HG02885 (cell line): ENCODE data around the gene MBOAT1.
"Not testable (repeated sequence)": the region's sequence is repeated elsewhere in the genome, so short reads cannot be mapped to it uniquely, and the experiment has no call there.

ENCODE experiments used
- ATAC-seq: cut with Tn5 transposase; IDR thresholded peaks from one replicate; pipeline ENCODE4 v1.9.1; 2021; ENCODE audit warnings: mild to moderate bottlenecking; ENCODE audit not compliant: unreplicated experiment, poor library complexity

MBOAT1 gene

DNA sequence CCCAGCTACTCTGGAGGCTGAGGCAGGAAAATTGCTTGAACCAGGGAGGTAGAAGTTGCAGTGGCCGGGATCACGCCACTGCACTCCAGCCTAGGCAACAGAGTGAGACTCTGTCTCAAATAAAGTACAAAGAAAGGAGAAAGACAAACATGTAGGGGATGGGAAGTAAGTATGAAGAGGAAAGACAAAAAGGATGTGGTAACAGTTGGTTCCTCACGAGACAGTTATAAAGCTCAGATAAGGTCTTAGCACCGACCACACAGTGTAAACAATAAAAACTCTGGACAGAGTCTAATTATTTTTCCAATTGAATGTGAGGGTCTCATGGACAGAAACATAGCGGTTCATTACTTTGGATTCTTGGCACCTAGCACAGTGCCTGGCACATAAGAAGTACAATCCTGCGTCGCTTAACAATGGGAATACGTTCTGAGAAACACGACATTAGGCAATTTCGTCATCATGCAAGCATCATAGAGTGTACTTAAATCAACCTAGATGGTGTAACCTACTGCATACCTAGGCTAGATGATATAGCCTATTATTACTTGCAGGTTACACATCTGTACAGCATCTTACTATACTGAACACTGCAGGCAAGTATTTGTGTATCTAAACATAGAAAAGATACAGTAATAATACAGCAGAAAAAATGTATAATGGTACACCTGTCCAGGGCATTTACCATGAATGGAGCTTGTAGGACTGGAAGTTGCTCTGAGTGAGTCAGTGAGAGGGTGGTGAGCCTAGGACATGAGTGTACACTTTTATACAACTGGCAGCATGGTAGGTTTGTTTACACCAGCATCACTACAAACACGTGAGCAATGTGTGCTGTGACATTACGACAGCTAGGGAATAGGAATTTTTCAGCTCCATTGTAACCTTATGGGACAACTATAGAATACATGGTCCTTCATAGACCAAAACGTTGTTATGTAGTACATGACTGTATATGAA lies 38.2 kb downstream of the MBOAT1 start:
- peak; percentile 53 for ATAC-seq

DNA sequence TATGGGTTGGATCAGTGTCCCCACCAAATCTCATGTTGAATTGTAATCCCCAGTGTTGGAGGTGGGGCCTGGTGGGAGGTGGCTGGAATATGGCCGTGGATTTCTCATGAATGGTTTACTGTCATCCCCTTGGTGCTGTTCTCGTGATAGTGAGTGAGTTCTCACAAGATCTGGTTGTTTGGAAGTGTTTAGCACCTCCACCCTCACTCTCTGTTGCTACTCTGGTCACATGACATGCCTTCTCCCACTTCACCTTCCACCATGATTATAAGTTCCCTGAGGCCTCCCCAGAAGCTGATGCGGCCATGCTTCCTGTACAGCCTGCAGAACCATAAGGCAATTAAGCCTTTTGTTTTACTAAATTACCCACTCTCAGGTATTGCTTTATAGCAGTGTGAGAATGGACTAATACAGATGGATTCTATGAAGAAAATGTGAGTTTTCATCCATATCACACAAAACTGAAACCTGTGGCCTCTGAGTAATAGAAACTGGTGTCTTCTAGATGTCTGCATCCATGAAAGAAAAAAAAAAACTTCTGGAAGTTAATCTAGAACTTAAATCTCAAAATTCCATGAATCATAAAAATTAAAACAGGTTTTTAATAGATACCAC lies 39.3 kb downstream of the MBOAT1 start:
- ATAC-seq: no peak

DNA sequence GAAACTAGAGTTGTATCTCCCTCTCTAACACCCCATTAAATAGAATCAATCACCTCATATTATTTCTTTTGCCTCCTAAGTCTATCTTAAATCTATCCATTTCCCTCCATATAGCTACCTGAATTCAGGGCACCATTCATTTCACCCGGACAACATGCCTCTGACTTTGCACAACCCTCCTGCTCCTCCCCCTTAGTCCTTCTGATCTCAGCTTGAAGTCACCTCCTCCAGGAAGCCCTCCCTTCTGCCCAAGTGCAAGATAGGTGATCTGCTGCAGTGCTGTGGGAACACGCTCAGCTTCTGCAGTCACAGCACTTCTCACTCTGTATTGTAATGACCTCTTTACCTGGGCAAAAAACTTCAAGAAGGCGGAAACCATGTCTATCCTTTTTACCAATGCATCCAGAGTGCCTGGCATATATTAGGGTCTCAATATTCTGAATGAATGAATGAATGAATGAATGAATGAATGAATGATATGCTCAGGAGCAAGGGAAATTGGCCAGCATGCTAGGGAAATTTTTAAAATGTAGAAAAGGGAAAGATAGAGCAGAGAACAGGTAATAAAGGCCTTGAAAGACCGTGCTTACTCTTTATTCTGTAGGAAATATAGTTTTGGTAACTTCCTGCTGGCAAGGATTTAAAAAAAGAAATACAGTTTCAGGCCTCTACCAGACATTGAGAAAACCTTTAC lies 41.7 kb downstream of the MBOAT1 start:
- ATAC-seq: no peak

DNA sequence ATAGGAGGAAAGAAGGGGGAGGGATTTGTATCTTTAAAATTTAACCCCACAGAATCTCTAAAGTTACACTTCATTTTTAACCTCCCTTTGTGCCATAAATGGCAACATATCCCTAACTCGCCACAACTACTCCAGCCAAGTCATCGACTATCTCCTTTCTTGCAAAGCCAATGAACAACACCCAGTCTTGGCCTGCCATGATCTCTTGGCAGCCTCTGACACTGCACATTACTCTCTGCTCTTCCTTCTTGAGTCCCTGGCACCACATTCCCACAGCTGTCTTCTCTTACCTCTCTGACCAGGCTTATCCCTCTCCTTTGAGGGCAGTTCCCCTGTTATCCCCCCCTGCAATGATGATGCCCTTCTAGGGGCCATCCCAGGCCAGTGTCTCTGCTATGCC lies 42.5 kb downstream of the MBOAT1 start:
- no peak for ATAC-seq

DNA sequence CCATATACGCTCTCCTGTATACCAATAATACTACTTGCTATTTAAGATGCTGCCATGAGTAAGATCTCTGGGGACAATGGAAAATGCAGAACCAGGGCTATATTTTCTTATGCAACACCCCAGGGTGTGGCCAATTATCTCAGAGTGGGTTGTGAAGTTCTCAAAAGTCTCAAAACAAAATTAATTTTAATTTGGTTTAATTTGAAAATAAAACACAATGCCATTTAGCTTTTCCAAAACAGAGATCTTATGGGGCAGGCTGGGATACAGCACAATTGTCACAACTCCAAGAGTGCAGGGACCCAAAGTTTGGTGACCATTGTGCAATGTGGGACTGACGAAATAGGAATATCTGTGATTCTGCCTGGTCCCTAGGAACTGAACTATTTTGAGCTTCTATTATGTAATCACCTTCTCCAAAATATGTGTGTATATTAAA lies 43.1 kb downstream of the MBOAT1 start:
- ATAC-seq: no peak

DNA sequence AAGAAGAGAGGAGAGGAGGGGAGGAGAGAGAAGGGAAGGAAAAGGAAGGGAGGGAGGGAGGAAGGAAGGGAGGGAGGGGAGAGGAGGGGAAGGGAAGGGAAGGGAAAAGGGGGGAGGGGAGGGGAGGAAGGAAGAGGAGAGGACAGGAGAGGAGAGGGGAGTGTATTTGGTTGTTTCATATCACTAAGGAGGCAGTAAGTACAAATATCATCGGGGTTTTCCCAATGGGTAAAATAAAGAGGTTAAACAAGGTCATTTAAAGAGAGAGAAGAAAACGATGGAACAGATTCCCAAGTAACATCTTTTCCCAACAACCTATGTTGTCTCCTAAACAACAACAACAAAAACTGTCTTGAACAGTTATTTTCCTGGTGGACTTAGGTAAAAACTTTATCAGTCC lies 43.6 kb downstream of the MBOAT1 start:
- no peak for ATAC-seq

DNA sequence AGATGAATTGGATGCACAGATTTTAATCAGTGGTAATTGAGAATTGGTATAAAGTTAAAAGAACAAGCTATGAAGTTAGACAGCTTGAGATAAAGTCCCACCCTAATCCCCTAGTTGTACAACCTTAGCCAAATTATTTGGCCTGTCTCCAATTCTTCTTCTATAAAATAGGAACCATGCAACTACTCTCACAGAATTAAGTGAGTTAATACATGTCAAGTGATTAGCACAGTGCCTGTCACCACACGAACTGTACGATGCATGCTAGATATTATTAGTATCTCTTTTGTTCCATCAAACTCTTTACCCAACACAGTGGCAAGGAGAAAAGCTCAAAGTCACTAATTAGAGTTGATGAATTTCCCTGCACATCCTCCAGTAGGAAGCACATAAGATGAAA lies 44.7 kb downstream of the MBOAT1 start:
- ATAC-seq: no peak

DNA sequence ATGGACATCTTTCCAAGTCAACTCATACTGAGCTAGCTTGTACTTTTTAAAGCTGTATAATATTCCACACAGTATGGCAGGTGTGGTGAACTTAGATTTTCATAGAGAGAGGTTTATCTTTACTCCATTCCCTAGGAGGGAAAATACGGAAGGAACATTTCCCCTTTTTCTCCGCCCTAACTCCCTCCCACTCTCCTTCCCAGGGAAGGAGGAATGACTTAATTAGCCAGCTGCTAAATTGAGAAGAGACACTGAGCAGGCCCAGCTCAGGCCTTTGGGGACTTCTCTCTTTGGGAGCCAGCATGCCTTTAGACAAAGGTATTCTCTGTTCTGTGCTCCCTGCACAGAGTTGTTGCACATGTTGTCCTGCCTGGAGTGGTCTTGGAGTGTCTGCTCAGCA lies 46.1 kb downstream of the MBOAT1 start:
- no peak for ATAC-seq

DNA sequence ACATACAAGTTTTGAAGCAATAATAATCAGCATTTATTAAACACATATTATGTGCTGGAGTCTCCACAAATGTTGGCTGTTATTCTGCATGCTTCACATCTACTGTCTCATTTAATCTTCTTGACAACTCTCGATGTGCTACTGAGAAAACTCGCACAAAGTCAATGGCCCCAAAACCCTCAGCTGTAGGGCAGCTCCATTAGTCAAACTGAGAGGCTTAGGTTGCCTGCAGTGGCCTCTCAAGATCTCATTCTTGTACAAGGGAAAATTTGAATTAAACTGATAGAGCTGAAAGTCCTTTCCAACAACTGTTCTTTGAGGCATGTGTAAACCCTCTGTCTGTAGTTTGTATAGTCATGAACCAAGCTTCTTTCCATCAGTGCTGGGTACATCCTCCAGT lies 49.8 kb downstream of the MBOAT1 start:
- ATAC-seq: peak; percentile 49

DNA sequence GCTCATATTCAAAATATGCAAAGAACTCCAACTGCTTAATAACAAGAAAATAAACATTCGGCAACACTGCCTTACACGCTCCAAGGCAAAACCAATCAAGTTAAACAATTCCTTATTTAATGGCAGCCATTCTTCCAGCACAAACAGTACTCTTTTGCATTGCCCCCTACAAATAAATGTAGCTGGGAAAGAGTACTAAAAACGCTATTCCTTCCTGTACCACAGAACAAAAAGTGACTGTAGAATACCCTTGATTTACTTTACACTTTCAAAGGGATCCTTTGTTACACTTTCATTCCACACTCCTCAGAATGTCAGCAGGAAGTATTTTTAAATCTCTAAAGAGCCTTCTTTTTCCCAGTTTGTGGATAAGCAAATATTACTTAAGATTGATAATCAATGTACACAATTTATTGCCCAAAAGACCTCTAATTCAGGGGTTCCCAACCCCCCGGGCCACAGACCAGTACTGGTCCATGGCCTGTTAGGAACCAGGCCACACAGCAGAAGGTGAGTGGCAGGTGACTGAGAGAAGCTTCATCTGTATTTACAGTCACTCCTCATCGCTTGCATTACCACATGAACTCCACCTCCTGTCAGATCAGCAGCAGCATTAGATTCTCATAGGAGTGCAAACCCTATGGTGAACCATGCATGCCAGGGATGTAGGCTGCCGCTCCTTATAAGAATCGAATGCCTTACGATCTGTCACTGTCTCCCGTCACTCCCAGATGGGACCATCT lies 51.6 kb downstream of the MBOAT1 start:
- no peak for ATAC-seq

DNA sequence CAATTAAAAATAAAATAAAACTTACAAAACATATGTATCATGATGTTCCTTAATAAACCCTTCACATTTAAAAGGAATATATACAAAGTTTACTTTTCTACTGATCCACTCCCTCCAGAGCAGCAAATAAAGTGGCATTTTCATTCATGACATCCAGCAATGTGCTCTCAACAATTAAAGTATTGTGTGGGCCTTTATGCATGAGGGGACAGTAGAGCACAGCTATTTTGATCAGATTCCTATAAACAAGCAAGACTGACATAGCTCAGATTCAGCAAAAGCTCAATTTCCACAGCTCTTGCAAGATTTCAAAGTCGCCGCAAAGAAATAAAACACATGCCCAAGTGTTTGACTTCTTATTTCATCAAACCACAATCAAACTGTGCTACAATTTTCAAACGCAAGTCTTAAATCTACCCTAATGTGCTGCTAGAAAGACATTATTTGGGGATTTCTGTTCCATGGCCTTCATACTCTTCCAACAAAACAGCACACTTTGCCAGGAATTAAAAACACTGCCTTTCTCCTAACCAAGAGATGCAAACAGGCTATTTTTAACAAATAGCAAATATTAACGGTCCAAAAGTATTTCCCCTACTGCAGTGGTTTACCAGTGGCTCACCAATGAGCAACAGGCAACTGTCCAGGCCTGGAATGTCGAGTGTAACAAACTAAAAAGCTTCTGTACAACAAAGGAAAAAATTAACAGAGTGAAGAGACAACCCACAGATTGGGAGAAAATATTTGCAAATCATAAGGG lies 52.3 kb downstream of the MBOAT1 start:
- no peak for ATAC-seq

DNA sequence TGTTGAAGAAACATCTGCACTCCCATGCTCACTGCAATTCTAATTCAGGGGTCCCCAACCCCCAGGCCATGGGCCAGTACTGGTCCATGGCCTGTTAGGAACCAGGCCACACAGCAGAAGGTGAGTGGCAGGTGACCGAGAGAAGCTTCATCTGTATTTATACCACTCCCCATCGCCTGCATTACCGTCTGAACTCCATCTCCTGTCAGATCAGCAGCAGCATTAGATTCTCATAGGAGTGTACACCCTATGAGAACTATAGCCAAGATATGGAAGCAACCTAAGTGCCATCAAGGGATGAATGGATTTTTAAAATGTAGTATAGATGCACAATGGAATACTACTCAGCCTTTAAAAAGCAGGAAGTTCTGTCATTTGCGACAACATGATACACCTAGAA lies 53.2 kb downstream of the MBOAT1 start:
- no peak for ATAC-seq

DNA sequence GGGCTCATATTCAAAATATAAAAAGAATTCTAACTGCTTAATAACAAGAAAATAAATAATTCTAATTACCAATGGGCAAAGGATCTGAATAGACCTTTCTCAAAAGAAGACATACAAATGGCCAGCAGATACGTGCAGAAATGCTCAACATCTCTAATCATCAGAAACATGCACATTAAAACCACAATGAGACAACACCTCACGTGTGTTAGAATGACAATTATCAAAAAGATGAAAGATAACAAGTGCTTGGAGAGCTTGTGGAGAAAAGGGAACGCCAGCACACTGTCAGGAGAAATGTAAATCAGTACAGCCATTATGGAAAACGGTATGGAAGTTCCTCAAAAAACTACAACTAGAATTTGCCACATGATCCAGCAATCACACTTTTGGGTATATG lies 53.6 kb downstream of the MBOAT1 start:
- ATAC-seq: no peak

DNA sequence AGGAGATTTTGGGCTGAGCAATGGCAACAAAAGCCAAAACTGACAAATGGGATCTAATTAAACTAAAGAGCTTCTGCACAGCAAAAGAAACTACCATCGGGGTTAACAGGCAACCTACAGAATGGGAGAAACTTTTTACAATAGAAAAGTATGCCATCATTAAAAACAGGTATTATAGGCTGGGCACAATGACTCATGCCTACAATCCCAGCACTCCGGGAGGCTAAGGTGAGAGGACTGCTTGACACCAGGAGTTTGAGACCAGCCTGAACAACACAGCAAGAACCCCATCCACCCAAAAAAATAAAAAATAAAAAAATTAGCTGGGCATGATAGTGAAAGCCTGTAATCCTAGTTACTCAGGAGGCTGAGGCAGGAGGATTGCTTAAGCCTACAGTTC lies 55.4 kb downstream of the MBOAT1 start:
- no peak for ATAC-seq

DNA sequence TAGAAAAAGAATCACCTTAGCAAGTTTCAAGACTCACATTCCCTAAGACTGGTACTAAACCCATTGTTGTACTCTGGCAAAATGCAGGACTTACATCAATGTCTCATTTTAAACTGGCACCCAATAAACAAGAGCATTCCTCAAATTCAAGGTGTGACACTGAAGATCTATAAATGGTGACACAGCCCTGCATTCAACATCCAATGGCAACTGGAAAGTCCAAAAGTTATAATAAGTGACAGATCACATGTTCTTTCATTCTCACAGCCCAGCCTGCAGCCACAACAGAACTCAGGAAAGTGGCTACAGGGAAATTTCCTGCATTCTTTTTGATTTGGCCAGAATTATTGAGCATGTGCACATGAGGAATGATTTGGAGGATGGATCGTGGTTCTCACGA lies 57.5 kb downstream of the MBOAT1 start:
- no peak for ATAC-seq

DNA sequence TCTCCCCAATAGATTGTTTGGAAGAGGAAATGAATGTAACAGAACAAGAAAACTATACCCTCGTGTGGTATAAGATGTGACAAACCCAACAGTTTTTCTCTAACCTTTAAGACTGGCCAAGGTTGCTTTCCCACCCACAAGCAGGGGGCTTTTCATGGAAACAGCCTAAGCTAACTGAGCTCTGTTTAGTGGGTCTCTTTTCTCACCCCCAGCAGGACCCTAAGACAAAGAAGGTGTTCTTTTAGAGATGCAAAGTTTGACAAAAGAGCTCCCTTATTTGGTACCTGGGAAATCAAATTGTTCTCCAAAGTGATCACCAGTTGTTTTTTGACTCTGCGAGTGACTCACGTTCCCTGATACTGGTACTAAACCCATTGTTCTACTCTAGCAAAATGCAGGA lies 59.1 kb downstream of the MBOAT1 start:
- no peak for ATAC-seq

DNA sequence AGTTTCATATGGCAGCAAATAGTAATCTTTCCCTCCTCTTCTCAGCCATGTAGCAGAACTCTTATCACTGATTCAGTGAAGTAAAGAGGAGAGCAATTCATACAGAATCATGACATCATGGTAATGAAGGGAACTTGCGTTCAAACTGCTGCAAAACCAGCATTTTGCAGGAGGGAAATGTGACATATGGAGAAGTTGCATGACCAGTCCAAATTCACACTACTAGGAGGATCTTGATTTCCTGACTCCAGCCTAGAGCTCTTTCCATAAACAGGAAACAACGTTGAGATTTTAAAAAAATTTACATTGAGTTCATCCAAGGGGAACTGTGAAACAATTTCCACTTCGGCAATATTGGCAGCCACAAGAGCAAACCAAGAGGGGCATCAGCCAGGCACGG lies 63.8 kb downstream of the MBOAT1 start:
- no peak for ATAC-seq

DNA sequence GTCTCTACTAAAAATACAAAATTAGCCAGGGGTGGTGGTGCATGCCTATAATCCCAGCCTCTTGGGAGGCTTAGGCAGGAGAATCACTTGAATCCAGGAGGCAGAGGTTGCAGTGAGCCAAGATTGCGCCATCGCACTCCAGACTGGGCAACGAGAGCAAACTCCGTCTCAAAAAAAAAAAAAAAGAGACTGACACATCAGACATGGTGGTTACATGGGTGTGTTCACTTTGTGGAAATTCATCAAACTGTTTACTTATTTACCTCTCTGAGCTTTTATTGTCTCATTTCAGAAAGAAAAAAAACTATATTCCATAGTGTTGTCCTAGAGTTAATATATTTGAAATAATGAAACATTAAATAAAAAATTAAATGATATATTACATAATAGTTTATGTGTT lies 64.8 kb downstream of the MBOAT1 start:
- ATAC-seq: no peak

DNA sequence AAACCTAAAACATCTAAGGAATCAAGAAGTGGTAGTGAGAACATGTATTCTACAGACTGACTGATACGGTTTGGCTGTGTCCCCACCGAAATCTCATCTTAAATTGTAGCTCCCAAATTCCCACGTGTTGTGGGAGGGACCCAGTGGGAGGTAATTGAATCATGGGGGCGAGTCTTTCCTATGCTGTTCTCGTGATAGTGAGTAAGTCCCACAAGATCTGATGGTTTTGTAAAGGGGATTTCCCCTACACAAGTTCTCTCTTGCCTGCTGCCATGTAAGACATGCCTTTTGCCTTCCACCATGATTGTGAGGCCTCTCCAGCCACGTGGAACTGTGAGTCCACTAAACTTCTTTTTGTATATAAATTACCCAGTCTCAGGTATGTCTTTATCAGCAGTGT lies 65.4 kb downstream of the MBOAT1 start:
- not testable (repeated sequence) for ATAC-seq

DNA sequence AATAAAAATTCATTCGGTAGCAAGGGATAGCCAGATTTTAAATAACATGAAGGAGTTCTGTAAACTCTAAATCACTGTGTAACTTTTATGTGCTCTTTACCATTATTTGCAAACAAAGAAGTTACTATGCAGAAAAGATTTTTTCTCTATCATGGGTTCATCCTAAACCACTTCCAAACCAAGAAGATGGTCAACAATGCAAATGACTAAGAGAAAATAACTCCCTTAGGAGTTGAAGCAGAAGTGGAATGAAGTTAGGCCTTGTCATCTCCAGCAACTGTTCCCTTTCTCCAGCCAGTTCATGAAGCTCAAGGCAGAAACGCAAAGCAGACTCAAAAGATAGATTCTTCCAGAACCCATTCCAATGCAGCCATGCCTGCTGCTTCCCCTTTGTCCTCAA lies 66.0 kb downstream of the MBOAT1 start:
- ATAC-seq: no peak
